Activated naive CD8-positive, alpha-beta T cell treated with anti-CD3 and anti-CD28 coated beads, Interleukin-2, amount 50 U/mL, for 24 hours (primary cell): ENCODE measurements around the gene GSTK1.

Source experiments
- ATAC-seq: fragments of 150-1000 bp; cut with Tn5 transposase; one replicate; pipeline ENCODE4 v1.10.0; 2021
- DNase-seq: peaks from one replicate; pipeline ENCODE4 v3.0.0; 2021
- H3K27ac Mint-ChIP-seq: one replicate; pipeline ENCODE4 v1.8.0; 2021; ENCODE audit warnings: mild to moderate bottlenecking, mixed read lengths
- H3K27me3 Mint-ChIP-seq: one replicate; pipeline ENCODE4 v1.8.0; 2021; ENCODE audit warnings: mixed read lengths
- H3K36me3 Mint-ChIP-seq: one replicate; pipeline ENCODE4 v1.8.0; 2021; ENCODE audit warnings: low read depth, mixed read lengths
- H3K4me1 Mint-ChIP-seq: one replicate; pipeline ENCODE4 v1.8.0; 2021; ENCODE audit warnings: mixed read lengths
- H3K4me3 Mint-ChIP-seq: one replicate; pipeline ENCODE4 v1.8.0; 2021; ENCODE audit warnings: mild to moderate bottlenecking, moderate library complexity, mixed read lengths
- H3K9me3 Mint-ChIP-seq: one replicate; pipeline ENCODE4 v1.8.0; 2021; ENCODE audit warnings: mixed read lengths

The GSTK1 gene

DNA sequence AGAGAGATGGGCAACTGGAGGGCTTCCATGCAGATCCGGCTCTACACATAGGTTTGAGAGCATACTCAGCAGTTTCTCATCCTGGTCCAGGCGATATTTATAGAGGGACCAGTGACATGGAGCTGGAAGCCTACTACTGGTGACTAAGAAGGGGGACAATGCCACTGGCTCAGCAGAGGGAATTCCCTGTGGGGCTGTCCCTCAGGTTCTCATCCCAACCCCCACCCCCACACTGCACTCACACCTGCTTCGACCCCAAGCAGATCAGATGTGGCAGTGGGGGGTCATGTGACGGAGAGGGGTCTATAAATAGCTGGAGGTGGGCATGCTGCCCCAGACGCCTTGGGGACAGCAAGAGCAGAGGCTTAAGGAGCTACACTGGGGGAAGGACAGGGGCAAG lies 52.5 kb downstream of the GSTK1 start, which contains the start of gene CLCN1:
TSS of gene CLCN1 (plus strand) at position 336 of the 400 bp plus-strand sequence. CDS start 102 bp downstream, outside the sequence.
- Mint-ChIP-seq H3K36me3 (no peaks in the 10 kb centered on the region), H3K4me1 (peaks cover 6% of the 10 kb centered on the region), H3K27ac (no peak within 1 kb of the TSS), H3K9me3 (no peaks in the 10 kb centered on the region), H3K27me3 (no peaks in the 10 kb centered on the region), H3K4me3 (no peak within 1 kb of the TSS)
- DNase-seq = no peak
- ATAC-seq = no peak

DNA sequence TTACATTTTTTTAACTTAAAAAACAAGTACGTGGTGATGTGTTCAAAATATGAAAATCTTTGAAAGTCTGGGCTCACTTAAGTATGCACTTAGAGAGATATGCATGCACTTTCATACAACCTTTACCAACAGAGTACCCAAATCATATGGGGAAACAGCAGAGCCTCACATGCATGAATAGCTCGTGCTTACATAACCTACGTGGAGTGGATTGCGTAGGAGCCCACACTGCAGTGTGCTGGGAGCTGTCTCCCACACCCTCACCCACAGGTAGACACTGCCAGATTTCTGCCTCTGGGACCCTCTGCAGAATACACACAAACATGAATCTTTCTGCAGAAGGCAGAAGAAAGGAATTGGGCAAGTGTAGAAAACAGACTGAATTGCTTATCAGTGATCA lies 53.3 kb downstream of the GSTK1 start:
- H3K4me3 Mint-ChIP-seq = no peak overlapping the region
- no peaks in the 10 kb centered on the region for H3K27me3 Mint-ChIP-seq
- ATAC-seq (no peak), DNase-seq (no peak)
- no peaks in the 10 kb centered on the region for H3K36me3 Mint-ChIP-seq
- no peak overlapping the region for H3K27ac Mint-ChIP-seq
- H3K9me3 Mint-ChIP-seq = no peaks in the 10 kb centered on the region
- H3K4me1 Mint-ChIP-seq = peaks cover 2% of the 10 kb centered on the region

DNA sequence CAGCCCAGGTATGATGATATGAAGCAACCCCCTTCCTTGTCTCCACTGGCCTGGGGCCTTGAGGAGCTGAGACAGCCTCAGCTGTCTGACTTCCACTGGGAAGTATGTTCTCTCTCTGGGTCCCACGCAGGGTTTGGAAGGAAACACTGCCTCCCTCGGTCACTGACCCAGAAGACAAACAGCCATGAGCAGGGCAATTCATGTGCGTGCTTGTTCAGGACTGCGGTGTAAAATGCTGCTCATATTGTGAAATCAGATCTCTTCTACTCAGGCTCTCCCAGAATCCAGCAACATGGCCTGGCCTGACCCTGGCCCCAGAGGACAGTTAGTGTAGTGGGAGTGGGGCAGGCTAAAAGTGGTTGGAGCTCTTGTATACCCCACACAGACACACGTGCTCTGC lies 55.4 kb downstream of the GSTK1 start:
- Mint-ChIP-seq H3K27ac (no peak overlapping the region), H3K9me3 (no peaks in the 10 kb centered on the region), H3K27me3 (no peaks in the 10 kb centered on the region), H3K4me1 (no peaks in the 10 kb centered on the region), H3K36me3 (no peaks in the 10 kb centered on the region), H3K4me3 (no peak overlapping the region)
- no peak for ATAC-seq
- no peak for DNase-seq
